ENCODE measurements around the gene PKNOX2.

- TF ChIP-seq POLR2A (IDR thresholded peaks at IDR 0.05; ENCODE audit: low read length) (no peak), GATA1 (IDR thresholded peaks at IDR 0.05; ENCODE audit: low read depth, low read length) (no peak)
Observed at GRCh38 chr11:125132596-125132995, 32.0 kb upstream of the PKNOX2 start.
